GM21390 (cell line): ENCODE data around the gene PHACTR4.
"Not testable (repeated sequence)": the region's sequence is repeated elsewhere in the genome, so short reads cannot be mapped to it uniquely, and the experiment has no call there.

Source experiments
- ATAC-seq: cut with Tn5 transposase; IDR thresholded peaks from one replicate; pipeline ENCODE4 v1.9.1; 2021; ENCODE audit not compliant: unreplicated experiment

Gene PHACTR4

GRCh38 chr1:28519946-28520725, 150.6 kb downstream of the PHACTR4 start:
- no peak for ATAC-seq

- not testable (repeated sequence) for ATAC-seq
Observed at GRCh38 chr1:28520796-28521195, 151.3 kb downstream of the PHACTR4 start.

GRCh38 chr1:28521502-28522164, 152.1 kb downstream of the PHACTR4 start:
- ATAC-seq, result no peak

GRCh38 chr1:28522537-28522936, 153.0 kb downstream of the PHACTR4 start:
- not testable (repeated sequence) for ATAC-seq

GRCh38 chr1:28525002-28525642, 155.6 kb downstream of the PHACTR4 start:
- not testable (repeated sequence) for ATAC-seq

GRCh38 chr1:28526886-28527285, 157.3 kb downstream of the PHACTR4 start:
- ATAC-seq, result no peak

GRCh38 chr1:28530456-28530855, 160.9 kb downstream of the PHACTR4 start:
- ATAC-seq, result no peak

GRCh38 chr1:28534671-28535070, 165.1 kb downstream of the PHACTR4 start:
- no peak for ATAC-seq

- no peak for ATAC-seq
Observed at GRCh38 chr1:28535180-28535579, 165.6 kb downstream of the PHACTR4 start.

GRCh38 chr1:28537457-28538199, 168.1 kb downstream of the PHACTR4 start:
- no peak for ATAC-seq

GRCh38 chr1:28538286-28538685, 168.7 kb downstream of the PHACTR4 start:
- ATAC-seq, result no peak

- no peak for ATAC-seq
Observed at GRCh38 chr1:28540651-28541050, 171.1 kb downstream of the PHACTR4 start.

GRCh38 chr1:28541414-28542015, 172.0 kb downstream of the PHACTR4 start:
- not testable (repeated sequence) for ATAC-seq

GRCh38 chr1:28545246-28545628, 175.7 kb downstream of the PHACTR4 start:
- no peak for ATAC-seq

- ATAC-seq, result no peak
Observed at GRCh38 chr1:28548318-28548717, 178.8 kb downstream of the PHACTR4 start.
